ENCODE data around the gene TSR1. TPM values are rescaled to one million over a fixed set of nuclear protein-coding genes. Genes with fewer than 3 reads are reported as not detected.

Gene TSR1
- total RNA-seq, 1 experiment from 2014 or later: 44.7 TPM

DNA sequence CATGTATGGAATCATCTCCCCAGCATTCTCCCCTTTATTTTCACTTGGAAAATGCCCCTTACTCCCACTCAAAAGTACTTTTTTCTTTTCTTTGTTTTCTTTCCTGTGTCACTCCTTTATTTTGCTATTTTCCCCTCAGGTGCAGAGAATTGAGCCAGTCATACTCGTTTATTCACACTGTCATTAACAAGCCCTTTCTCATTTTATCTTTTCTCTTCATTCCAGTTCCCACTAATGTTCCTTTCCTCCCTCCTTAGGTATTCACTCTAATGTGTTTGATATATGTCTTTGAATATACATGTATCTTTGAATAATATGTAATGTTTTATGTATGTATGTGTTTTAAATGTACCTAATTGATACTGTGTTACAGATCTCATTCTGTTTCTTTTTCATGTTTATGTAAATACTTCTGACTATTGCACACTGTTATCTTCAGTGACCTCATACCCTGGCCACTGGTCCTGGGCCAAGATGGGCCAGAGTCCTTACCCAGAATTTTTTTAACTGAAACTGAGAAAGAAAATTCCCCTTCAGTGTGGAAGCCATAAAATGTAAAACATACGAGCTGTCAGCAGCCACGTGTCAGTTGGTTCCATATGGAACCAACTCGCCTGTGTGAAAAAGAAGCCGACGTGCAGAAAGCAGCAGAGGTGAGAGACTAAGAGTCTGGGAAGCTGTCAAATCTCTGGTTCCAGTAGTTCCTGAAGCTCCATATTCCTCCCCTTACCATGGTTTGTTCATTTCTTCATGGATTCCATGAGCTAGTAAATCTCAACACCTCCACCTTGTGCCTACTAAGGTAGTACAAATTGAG is 26.7 kb downstream of the TSR1 start:
- TF ChIP-seq POLR2AphosphoS5 (IDR thresholded peaks at IDR 0.05; ENCODE audit: low read depth, low read length) (no peak), CTCF (IDR thresholded peaks at IDR 0.05) (no peak), TCF7L2 (IDR thresholded peaks at IDR 0.05; ENCODE audit: low read depth, low read length) (no peak), SIN3A (IDR thresholded peaks at IDR 0.05; ENCODE audit: borderline replicate concordance, insufficient read depth, low read depth, low read length) (no peak)
- TF ChIP-seq, protein P1, sequence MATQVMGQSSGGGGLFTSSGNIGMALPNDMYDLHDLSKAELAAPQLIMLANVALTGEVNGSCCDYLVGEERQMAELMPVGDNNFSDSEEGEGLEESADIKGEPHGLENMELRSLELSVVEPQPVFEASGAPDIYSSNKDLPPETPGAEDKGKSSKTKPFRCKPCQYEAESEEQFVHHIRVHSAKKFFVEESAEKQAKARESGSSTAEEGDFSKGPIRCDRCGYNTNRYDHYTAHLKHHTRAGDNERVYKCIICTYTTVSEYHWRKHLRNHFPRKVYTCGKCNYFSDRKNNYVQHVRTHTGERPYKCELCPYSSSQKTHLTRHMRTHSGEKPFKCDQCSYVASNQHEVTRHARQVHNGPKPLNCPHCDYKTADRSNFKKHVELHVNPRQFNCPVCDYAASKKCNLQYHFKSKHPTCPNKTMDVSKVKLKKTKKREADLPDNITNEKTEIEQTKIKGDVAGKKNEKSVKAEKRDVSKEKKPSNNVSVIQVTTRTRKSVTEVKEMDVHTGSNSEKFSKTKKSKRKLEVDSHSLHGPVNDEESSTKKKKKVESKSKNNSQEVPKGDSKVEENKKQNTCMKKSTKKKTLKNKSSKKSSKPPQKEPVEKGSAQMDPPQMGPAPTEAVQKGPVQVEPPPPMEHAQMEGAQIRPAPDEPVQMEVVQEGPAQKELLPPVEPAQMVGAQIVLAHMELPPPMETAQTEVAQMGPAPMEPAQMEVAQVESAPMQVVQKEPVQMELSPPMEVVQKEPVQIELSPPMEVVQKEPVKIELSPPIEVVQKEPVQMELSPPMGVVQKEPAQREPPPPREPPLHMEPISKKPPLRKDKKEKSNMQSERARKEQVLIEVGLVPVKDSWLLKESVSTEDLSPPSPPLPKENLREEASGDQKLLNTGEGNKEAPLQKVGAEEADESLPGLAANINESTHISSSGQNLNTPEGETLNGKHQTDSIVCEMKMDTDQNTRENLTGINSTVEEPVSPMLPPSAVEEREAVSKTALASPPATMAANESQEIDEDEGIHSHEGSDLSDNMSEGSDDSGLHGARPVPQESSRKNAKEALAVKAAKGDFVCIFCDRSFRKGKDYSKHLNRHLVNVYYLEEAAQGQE (IDR thresholded peaks at IDR 0.05; ENCODE audit: insufficient read depth in 1 of 2, low read depth in 2 of 2, low read length in 1 of 2): no peak
- no peaks in the 10 kb centered on the region for H3K27me3 ChIP-seq (ENCODE audit: control insufficient read depth, insufficient read depth, low read length)

DNA sequence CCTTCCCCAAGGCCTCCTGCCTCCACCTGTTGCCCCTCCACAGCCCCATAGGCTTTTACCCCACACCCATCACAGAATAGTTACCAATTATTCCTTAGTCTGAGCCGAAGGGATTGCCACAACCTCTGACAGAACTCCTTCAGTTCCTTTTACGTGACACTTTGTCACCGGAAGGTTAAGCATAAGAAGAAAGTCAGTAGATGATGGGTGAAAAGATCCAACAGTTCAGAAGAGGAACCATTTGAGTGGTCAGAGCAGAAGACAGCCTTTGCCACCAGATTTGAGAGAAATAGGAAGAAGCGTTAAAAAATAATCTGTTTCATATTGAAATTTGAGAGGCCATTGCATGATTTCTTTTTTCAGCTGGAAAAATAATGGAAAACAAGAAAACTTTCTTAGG is 31.3 kb downstream of the TSR1 start:
- no peak for TF ChIP-seq CTCF (IDR thresholded peaks at IDR 0.05)
- TF ChIP-seq, protein P1 (IDR thresholded peaks at IDR 0.05; ENCODE audit: insufficient read depth in 1 of 2, low read depth in 2 of 2, low read length in 1 of 2): no peak
- Histone ChIP-seq H3K27me3 (ENCODE audit: control insufficient read depth, insufficient read depth, low read length) (no peaks in the 10 kb centered on the region), H3K36me3 (ENCODE audit: control insufficient read depth, insufficient read depth, low read length) (peaks cover 2% of the 10 kb centered on the region; the same call in 1 of the 2 replicates), H3K4me3 (ENCODE audit: low read depth in 2 of 2, low read length in 2 of 2) (peak overlapping the region; percentile 75 to 92; a peak in 3 of 4 replicates), H3K4me1 (ENCODE audit: control insufficient read depth, insufficient read depth, low read length) (peaks cover 3% of the 10 kb centered on the region), H3K27ac (ENCODE audit: low read length) (peak overlapping the region; percentile 75), H3K9me3 (ENCODE audit: control insufficient read depth, insufficient read depth, low read depth, low read length) (no peaks in the 10 kb centered on the region)
- TSS peak; percentile 93 for BruUV-seq (replicated peaks)
- in situ Hi-C loops (cut with HindIII; ENCODE audit: low pct_unique_long_range_greater_than_20kb, low sequenced_read_pairs) (no loop called here), intact Hi-C loops (cut with micrococcal nuclease; ENCODE audit: unreplicated experiment) (no loop called here)
- ChIA-PET CTCF (no interaction called here), POLR2A (no interaction called here)
- DNase-seq (ENCODE audit: low read depth, low spot score) (no peak), ATAC-seq (no peak)

More for the DNA sequence above, 26.7 kb downstream of the TSR1 start:
- intact Hi-C loops (cut with micrococcal nuclease; ENCODE audit: unreplicated experiment) (no loop called here), in situ Hi-C loops (cut with HindIII; ENCODE audit: low pct_unique_long_range_greater_than_20kb, low sequenced_read_pairs) (no loop called here)
- H3K4me1 ChIP-seq (ENCODE audit: control insufficient read depth, insufficient read depth, low read length): peaks cover 3% of the 10 kb centered on the region
- BruUV-seq (replicated peaks): no TSS peak
- ChIA-PET POLR2A (interaction anchor here (0.6 kb wide), 1 partner anchor 74 kb away, joined by 5 read pairs; no protein-coding TSS in a partner anchor), CTCF (no interaction called here)
- no peaks in the 10 kb centered on the region for H3K36me3 ChIP-seq (ENCODE audit: control insufficient read depth, insufficient read depth, low read length)
- H3K9me3 ChIP-seq (ENCODE audit: control insufficient read depth, insufficient read depth, low read depth, low read length): no peaks in the 10 kb centered on the region
- H3K27ac ChIP-seq (ENCODE audit: low read length): no peak overlapping the region
- ATAC-seq: no peak
- DNase-seq (ENCODE audit: low read depth, low spot score): no peak
- no peak overlapping the region for H3K4me3 ChIP-seq (ENCODE audit: low read depth in 2 of 2, low read length in 2 of 2)
